Neural progenitor cell (in vitro differentiated cells): ENCODE data around the gene WDPCP. TPM values are rescaled to one million over a fixed set of nuclear protein-coding genes. Genes with fewer than 3 reads are reported as not detected.

Source experiments
- DNase-seq: peaks from one replicate; pipeline ENCODE4 v3.0.0-alpha.2; 2016; ENCODE audit warnings: low spot score
- H2AFZ ChIP-seq: fragments of 200-600 bp; sonication (generic); replicated peaks from 2 replicates; pipeline ENCODE4 v1.6.1; 2016; ENCODE audit warnings: antibody characterized with exemption
- H3F3A ChIP-seq: fragments of 200-600 bp; sonication (generic); 2 replicates; pipeline ENCODE4 v1.6.1; 2016; ENCODE audit warnings: antibody characterized with exemption, low read depth
- H3K27ac ChIP-seq: fragments of 200-600 bp; sonication (generic); 2 replicates; pipeline ENCODE4 v1.5.1; 2016; ENCODE audit warnings: mild to moderate bottlenecking
- H3K27me3 ChIP-seq: fragments of 200-600 bp; sonication (generic); 2 replicates; pipeline ENCODE4 v1.6.1; 2016; ENCODE audit warnings: mild to moderate bottlenecking, moderate library complexity
- H3K36me3 ChIP-seq: fragments of 200-600 bp; sonication (generic); 2 replicates; pipeline ENCODE4 v1.5.1; 2016
- H3K4me1 ChIP-seq: fragments of 200-600 bp; sonication (generic); 2 replicates; pipeline ENCODE4 v1.6.1; 2016; ENCODE audit warnings: mixed run types
- H3K4me2 ChIP-seq: fragments of 200-600 bp; sonication (generic); 2 replicates; pipeline ENCODE4 v1.6.1; 2016
- H3K4me3 ChIP-seq: fragments of 200-600 bp; sonication (generic); 2 replicates; pipeline ENCODE4 v1.5.1; 2016
- H3K79me2 ChIP-seq: fragments of 200-600 bp; sonication (generic); 2 replicates; pipeline ENCODE4 v1.6.1; 2016; ENCODE audit warnings: low read depth
- H3K9ac ChIP-seq: fragments of 200-600 bp; sonication (generic); 2 replicates; pipeline ENCODE4 v1.6.1; 2016
- H3K9me3 ChIP-seq: fragments of 200-600 bp; sonication (generic); 2 replicates; pipeline ENCODE4 v1.5.1; 2016; ENCODE audit warnings: low read depth
- H4K20me1 ChIP-seq: fragments of 200-600 bp; sonication (generic); 2 replicates; pipeline ENCODE4 v1.6.1; 2016; ENCODE audit warnings: low read depth
- H3K27ac Mint-ChIP-seq: 3 replicates; pipeline ENCODE4 v1.8.0; 2021; ENCODE audit warnings: mixed read lengths
- H3K27me3 Mint-ChIP-seq: 2 replicates; pipeline ENCODE4 v1.8.0; 2022; ENCODE audit warnings: low read depth, mild to moderate bottlenecking, inconsistent platforms, moderate library complexity, mixed read lengths; ENCODE audit not compliant: insufficient read depth
- H3K36me3 Mint-ChIP-seq: 3 replicates; pipeline ENCODE4 v1.8.0; 2021; ENCODE audit warnings: mixed read lengths
- H3K4me1 Mint-ChIP-seq: 3 replicates; pipeline ENCODE4 v1.8.0; 2021; ENCODE audit warnings: mixed read lengths
- H3K4me3 Mint-ChIP-seq: 3 replicates; pipeline ENCODE4 v1.8.0; 2021; ENCODE audit warnings: mild to moderate bottlenecking, moderate library complexity, mixed read lengths
- H3K9me3 Mint-ChIP-seq: 3 replicates; pipeline ENCODE4 v1.8.0; 2020; ENCODE audit warnings: mixed read lengths
- CTCF ChIP-seq: fragments of 200-600 bp; sonication (generic); IDR thresholded peaks from 2 replicates; pipeline ENCODE4 v1.5.1; 2017; ENCODE audit warnings: antibody characterized with exemption, mild to moderate bottlenecking
- EZH2 ChIP-seq: fragments of 200-600 bp; sonication (generic); IDR thresholded peaks from 2 replicates; pipeline ENCODE4 v1.6.1; 2017; ENCODE audit warnings: antibody characterized with exemption, mild to moderate bottlenecking, moderate library complexity
- EZH2phosphoT487 ChIP-seq: fragments of 200-600 bp; sonication (generic); IDR thresholded peaks from 2 replicates; pipeline ENCODE4 v1.6.1; 2017; ENCODE audit warnings: antibody characterized with exemption
- total RNA-seq: library from RNA; depleted of rRNA; stranded (reverse); fragments of >200 nt; gene quantifications from 2 replicates; pipeline ENCODE4 v1.2.3, GENCODE V29; 2015; ENCODE audit warnings: low replicate concordance

Gene WDPCP
- total RNA-seq, 1 donor from 2014 or later = 11.4 TPM

- Histone ChIP-seq H3K9me3 (no peaks in the 10 kb centered on the region), H3K79me2 (peaks cover 91% of the 10 kb centered on the region), H3K36me3 (peaks cover 16% of the 10 kb centered on the region), H3K27ac (no peak overlapping the region), H2AFZ (no peak overlapping the region), H3K4me2 (peak overlapping the region; percentile 84), H4K20me1 (peaks cover 32% of the 10 kb centered on the region), H3K4me3 (peak overlapping the region; percentile 76), H3K9ac (no peak overlapping the region), H3F3A (peaks cover 18% of the 10 kb centered on the region), H3K4me1 (peaks cover 20% of the 10 kb centered on the region), H3K27me3 (no peaks in the 10 kb centered on the region)
- H3K4me3 Mint-ChIP-seq = peak overlapping the region; percentile 70
- no peak for DNase-seq
- H3K27ac Mint-ChIP-seq = no peak overlapping the region
- peaks cover 4% of the 10 kb centered on the region for H3K27me3 Mint-ChIP-seq
- H3K9me3 Mint-ChIP-seq = no peaks in the 10 kb centered on the region
- H3K36me3 Mint-ChIP-seq = peaks cover 6% of the 10 kb centered on the region
- H3K4me1 Mint-ChIP-seq = peaks cover 26% of the 10 kb centered on the region
- TF ChIP-seq CTCF (no peak), EZH2 (no peak), EZH2phosphoT487 (no peak)
Observed at GRCh38 chr2:63590626-63591408, 2.5 kb upstream of the WDPCP start.

- DNase-seq = peak; percentile 66
- H3K27me3 Mint-ChIP-seq = peaks cover 4% of the 10 kb centered on the region
- H4K20me1 ChIP-seq = peaks cover 30% of the 10 kb centered on the region
- H3K27ac ChIP-seq = peak overlapping the region; percentile 51
- H3K4me2 ChIP-seq = peak overlapping the region; percentile 84
- peaks cover 2% of the 10 kb centered on the region for H3K36me3 Mint-ChIP-seq
- no peaks in the 10 kb centered on the region for H3K27me3 ChIP-seq
- peak overlapping the region; percentile 96 for H3K4me3 Mint-ChIP-seq
- peak overlapping the region; percentile 76 for H3K4me3 ChIP-seq
- no peaks in the 10 kb centered on the region for H3K9me3 ChIP-seq
- H2AFZ ChIP-seq = peak overlapping the region; percentile 82
- H3K4me1 Mint-ChIP-seq = peaks cover 26% of the 10 kb centered on the region
- H3K9me3 Mint-ChIP-seq = no peaks in the 10 kb centered on the region
- no peak for TF ChIP-seq EZH2phosphoT487
- no peak for TF ChIP-seq CTCF
- peak; percentile 3 for TF ChIP-seq EZH2
- peak overlapping the region; percentile 58 for H3K9ac ChIP-seq
- peaks cover 2% of the 10 kb centered on the region for H3K36me3 ChIP-seq
- peaks cover 90% of the 10 kb centered on the region for H3K79me2 ChIP-seq
- peaks cover 20% of the 10 kb centered on the region for H3K4me1 ChIP-seq
- peaks cover 18% of the 10 kb centered on the region for H3F3A ChIP-seq
- H3K27ac Mint-ChIP-seq = peak overlapping the region; percentile 90
Observed at GRCh38 chr2:63589148-63589958, 1.1 kb upstream of the WDPCP start.

- H3F3A ChIP-seq = peaks cover 18% of the 10 kb centered on the region
- peak overlapping the region; percentile 96 for H3K4me3 Mint-ChIP-seq
- peaks cover 2% of the 10 kb centered on the region for H3K36me3 Mint-ChIP-seq
- H3K27ac Mint-ChIP-seq = no peak overlapping the region
- peaks cover 20% of the 10 kb centered on the region for H3K4me1 ChIP-seq
- DNase-seq = peak; percentile 24
- peaks cover 21% of the 10 kb centered on the region for H4K20me1 ChIP-seq
- H3K36me3 ChIP-seq = no peaks in the 10 kb centered on the region
- H3K4me2 ChIP-seq = peak overlapping the region; percentile 87
- H2AFZ ChIP-seq = peak overlapping the region; percentile 98
- H3K27me3 ChIP-seq = no peaks in the 10 kb centered on the region
- H3K4me1 Mint-ChIP-seq = peaks cover 26% of the 10 kb centered on the region
- peak overlapping the region; percentile 29 for H3K9ac ChIP-seq
- peaks cover 86% of the 10 kb centered on the region for H3K79me2 ChIP-seq
- no peaks in the 10 kb centered on the region for H3K9me3 Mint-ChIP-seq
- no peak overlapping the region for H3K27ac ChIP-seq
- H3K27me3 Mint-ChIP-seq = peaks cover 4% of the 10 kb centered on the region
- TF ChIP-seq CTCF (no peak), EZH2 (peak; percentile 47)
- peak overlapping the region; percentile 76 for H3K4me3 ChIP-seq
- no peaks in the 10 kb centered on the region for H3K9me3 ChIP-seq
Observed at GRCh38 chr2:63587814-63588384, 378 bp downstream of the WDPCP start.
